Activated CD4-positive, alpha-beta T cell treated with anti-CD3 and anti-CD28 coated beads, Interleukin-2, amount 50 U/mL, for 16 hours (primary cell): Measurements from ENCODE around the gene GUCA2B.

Source experiments
- DNase-seq: peaks from one replicate; pipeline ENCODE4 v3.0.0-alpha.2; 2020

The GUCA2B gene

DNA sequence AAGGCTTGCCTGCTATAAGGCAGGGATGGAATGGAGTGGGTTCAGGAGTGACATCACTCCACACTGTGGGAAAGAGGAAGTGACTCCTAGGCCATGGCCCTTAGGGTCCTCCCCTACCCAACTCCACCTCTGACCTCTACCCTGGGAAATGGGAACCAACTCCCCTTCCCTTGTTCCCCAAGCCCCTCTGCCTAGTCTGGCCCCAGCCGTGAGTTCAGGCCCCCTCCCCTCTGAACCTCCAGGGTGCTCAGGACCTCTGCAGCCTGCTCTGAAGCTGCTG is 15.1 kb downstream of the GUCA2B start:
- no peak for DNase-seq

DNA sequence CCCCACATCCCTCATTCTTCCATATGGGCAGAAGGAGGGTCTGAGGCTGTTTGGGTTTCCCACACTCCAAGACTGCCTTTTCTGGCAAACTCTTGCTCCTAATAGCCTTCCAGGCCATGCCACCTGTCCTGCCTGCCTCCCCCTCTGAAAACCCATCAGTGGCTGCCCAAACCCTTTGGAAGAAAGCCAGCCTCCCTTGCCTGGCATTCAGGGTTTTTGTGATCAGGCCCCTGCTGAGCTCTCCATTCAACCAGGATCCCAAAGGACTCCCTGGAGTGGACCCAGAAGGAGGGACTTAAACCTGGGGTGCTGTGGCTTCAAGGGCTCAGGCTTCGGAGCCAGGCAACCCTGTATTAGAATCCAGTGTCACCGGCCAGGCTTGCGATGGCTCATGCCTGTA is 15.6 kb downstream of the GUCA2B start:
- DNase-seq: no peak

DNA sequence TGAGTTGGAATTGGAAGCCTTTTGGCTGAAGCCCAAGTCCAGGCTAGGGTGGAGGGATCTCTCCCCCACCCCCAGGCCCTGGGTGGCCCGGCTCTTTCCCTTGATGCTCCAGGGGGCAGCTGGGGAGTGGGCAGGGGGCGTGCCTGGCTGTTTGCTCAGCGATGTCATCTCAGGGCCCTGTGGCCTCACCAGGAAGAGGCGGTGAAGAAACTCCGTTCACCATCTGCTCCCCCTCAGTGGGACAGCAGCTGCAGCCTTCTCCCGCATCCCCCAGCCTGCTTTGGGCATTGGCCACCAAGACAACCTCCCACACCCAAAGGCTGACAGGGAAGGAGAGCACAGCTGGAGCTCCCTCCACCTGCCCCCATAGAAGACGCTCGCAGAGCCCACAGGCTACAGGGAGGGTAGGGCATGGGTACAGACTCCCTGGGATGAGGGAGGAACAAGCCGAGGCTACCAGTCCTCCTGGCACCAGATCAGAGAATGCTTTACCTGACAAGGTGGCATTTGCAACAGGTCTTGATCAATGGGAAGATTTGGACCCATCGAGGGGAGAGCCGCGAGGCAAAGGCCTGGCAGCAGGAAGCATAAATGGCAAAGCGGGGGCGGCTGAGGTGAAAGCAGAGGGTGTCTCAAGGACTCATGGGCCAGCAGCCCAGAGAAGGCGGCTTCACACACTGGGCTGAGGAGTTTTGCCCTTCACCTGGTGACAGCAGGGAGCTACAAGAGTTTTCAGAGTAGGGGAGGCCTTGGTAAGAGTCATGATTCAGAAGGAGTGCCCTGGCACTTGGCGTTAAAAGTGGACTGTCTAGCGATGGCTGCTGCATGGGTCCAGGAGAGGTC is 17.8 kb downstream of the GUCA2B start:
- DNase-seq: no peak

DNA sequence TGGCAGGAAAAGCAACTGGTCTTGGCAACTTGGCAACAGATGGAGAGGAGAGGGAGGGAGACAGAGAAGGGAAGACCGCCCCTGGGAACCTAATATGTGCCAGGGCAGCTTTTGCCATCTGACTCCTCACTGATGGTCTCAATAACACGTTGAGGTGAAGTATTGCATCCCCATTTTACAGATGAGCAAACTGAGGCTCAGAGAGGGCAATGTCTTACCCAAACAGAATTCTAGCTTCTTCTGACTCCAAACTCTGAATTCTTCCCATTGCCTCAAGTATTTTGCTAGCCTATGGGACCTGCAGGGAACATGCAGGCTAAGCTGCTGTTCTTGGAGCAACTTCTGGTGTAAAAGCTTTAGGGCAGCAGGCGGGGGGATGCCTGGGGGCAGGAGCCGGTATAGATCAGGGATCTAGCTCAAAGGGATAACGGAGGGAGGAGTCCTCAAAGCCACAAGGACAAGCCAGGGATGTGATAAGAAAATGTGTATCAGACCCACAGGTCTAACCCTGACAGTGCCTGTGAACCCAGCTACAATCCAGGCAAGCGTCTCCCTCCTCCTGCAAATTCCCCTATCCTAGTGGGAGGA is 18.6 kb downstream of the GUCA2B start:
- DNase-seq: no peak

DNA sequence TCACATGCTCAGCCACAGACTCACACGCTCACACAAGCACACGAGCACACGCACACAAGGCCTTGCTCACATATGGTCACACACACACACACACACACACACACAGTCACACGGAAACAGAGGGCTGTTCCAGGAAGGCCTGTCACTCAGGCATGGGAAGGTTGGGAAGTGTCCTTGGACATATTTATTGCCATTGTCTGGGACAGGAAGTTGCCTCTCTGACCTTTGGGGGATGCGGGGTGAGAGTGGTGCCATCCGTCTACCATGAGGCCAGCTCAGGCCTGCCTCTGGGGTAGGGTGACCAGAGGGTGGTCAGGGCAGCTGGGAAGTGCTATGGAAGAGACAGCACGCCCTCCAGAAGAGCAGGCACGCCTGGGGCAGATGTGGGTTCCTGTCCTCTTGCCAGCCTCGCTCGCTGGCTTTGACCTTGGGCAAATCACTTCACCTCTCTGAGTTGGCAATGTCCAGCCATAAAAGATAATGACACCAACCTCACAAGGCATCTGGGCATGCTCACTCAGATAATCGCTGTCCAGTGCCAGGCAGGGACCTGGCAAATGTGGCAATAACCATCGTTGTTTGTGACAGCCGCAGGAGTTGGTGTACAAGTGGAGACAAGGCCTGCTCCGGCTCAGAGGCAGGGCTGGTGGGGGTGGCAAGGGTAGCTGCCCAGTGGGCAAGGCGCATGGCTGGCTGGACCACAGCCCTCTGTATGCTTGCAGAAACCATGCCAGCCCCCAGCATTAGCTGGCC is 19.3 kb downstream of the GUCA2B start:
- DNase-seq: no peak

DNA sequence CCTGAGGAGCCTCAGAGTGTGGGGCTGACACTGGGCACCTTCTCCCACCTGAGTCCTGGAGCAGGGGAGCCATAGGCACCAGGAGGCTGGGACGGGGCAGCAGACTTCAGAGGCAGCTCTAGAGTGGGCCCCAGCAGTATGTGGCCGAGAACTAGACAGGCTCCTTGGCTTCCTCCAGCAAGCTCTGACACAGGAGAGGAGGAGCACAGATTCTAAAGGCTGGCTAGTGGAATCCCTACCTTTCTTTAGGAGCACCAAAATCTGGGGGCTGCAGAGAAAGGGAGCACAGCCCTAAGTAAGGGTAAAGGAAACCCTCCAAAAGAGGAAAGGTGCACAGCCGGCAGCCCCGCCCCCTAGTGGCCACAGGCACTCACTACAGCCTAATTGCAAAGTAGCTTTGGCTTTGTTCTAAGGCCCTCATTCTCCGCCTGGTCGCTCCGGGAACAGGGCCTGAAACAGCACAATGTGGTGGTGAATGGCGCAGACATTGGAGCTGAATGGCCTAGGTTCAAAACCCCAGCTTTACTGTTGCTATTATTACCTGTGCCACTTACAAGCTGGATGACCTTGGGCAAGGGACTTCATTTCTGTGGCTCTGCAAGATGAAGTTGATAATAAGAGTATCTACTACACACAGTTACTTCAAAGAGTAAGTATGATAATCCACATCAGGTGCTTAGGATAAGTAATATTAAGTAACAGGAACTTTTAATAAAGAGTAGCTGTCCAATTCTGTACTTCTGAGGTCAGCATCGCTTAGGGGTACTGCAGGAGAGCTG is 20.1 kb downstream of the GUCA2B start:
- peak; percentile 57 for DNase-seq

DNA sequence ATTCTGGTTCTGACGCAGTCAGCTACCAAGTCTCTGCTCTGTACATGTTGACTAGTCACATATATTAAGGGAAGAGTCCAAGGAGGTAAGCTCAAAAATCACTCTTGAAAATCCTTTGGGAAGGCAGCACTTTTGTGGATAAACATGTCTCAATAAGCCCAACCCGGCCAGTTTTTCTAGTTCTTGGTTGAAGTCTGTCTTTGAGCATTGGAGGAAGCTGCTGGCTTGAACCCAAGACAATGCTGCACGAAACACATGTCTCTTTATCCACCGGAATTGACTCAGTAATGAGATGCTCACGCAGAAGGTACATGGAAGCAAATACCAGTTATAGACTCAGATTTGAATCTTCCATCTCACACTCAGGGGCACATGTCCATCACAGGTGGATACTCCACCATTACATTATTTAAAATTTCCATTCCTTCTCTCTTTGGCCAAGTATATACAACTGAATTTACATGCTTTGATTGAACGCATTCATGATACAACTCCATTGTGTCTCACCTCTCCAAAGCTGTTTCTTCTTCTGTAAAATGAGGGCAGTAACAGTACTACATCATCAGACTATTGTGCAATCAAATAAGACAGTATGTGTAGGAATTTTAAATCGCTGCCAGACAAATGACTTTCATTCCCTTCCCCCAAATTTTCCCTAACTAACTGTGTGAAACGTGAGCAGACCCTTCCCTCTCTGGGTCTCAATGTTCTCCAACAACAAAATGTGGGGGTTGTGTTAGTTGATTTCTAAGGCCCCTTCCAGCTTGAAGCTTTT is 20.9 kb downstream of the GUCA2B start:
- no peak for DNase-seq

DNA sequence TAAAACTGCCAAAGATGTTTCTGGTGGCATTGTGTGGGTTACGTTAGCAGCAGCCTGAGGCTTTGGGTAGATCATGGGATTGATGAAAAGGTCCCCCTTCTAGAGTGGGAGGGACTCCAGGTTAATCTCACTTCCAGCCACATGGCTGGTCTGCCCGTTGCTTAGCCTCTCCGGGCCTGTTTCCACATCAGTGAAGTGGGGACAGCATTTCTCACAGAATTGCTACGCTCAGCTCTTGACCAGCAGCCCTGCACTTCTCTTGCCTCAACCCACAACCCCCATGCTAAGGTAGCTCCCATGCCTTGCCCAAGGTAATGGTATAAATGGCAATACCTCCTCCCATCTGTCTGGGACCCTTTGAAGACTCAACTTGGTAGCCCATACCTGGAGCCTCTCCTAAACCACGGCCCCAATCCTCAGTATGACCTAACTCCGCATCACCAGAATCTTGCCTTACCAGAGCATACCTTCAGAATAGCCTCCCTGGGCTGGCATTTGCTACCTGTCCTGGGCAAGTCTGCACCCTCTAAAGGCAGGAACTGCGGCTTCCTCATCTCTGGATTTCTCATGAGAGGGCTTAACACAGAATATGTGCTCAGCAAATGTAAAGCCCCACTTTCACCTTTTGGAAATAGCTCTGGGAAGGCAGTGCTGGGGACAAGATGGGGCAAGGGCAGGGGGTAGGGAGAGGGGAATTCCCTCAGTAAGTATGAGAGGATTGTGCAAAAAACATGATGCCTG is 22.3 kb downstream of the GUCA2B start:
- DNase-seq: no peak

DNA sequence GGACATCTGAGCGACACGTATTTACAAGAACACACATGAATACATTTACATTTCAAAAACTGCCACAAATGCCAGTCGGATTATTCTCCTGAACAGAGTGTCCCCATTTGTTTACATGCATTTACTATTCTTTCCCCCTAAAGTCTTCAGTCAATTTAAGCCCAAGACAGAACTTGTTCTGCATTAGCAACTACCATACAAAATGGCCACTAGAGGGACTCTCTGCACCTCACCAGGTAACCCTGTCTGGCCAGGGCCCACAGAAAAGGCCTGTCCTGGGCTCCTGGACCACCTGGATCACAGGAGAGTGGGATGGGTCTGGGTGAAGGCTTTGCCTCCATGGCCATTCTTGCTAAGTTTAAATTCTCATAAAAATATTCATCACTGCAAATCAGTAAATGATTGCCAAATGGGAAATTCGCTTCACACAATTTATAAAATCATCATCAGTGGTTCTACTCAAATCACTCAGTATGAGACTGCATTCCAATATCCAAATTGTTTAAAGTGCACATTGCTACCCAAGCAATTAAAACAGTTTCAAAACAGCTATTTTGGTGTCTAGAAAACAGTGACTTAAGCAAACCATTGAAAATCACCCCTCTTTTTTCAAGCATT is 23.8 kb downstream of the GUCA2B start:
- DNase-seq: peak; percentile 38

DNA sequence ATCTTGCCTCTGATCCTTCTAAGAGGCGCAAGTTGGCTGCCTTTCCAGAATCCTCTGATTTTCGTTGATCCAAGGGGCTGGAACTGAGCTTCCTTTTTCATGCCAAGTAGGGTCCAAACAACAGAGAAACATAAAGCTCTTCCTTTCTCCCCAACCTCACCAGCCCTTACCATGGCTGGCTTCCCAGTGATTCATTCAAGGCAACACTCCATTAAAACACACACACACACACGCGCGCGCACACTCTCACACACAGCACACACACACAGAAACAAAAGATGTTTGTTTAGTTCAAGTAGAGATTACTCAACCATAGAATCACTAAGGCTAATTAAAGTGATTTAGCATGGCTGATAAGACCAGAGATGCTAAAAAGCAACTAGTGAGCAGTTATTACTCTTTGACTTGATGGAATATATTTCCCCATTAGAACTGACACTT is 24.4 kb downstream of the GUCA2B start:
- DNase-seq: no peak

DNA sequence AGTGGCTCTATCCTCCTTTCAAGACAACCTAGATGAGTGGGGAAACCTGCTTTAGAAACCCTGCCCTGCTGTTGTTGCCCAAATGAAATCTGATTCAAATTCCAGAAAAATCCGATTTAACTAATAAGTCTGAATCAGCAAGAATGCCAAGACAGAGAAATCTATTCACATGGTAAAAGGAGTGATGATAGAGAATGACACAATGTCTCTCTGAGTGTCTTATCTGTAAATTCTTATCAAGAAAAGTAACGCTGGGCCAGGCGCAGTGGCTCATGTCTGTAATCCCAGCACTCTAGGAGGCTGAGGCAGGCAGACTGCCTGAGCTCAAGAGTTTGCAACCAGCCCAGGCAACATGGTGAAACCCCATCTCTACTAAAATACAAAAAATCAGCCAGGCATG is 25.0 kb downstream of the GUCA2B start:
- no peak for DNase-seq

DNA sequence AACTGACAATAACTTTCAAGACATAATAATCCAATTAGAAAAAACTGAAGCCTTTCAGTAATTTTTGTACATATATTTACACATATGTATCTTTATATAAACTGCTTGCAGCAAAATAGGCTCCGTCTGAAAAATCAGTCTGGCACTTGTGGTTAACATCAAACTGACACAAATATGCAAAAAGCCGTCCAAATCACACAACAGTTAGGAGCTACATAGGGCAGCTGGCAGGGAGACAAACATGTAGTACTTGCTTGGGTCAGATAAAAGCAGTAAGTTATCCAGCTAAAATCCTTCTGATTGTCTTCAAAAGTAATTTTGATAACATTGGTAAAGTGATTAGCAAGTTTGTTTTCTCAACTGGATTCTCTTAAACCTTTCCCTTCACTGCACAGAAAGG is 26.1 kb downstream of the GUCA2B start:
- no peak for DNase-seq

DNA sequence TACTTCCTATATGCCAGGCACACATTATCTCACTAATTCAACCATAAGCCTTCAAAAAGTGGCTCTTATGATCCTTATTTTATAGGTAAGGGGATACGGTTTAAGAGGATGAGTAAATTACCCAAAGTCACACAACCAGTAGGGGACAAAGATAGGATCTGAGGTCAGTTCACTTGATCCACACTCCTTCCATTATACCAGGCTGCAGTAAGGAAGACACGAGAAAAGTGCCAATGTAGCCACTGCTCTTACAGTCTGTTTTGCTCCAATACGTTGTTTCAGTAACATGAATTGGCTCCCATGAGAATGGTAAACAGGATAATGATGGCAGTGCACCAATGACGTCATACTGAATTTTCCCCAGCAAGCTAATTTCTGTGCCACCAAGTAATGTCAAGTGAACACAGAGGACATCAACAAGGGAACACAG is 26.7 kb downstream of the GUCA2B start:
- no peak for DNase-seq

DNA sequence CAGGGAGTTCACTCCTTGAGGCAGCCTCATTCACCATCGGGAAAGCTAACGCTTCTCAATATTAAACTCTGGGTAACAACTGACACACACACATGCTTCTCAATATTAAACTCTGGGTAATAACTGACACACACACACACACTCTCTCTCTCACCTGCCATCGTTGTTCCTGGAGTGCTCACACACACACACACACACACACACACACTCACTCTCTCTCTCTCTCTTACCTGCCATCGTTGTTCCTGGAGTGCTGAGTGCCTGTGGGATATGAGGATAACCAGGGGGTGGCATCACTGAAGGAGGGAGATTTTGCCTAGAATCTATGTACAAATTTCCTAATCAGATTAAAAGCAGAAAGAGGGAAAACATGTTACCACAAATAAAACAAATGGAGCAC is 28.5 kb downstream of the GUCA2B start:
- DNase-seq: no peak

DNA sequence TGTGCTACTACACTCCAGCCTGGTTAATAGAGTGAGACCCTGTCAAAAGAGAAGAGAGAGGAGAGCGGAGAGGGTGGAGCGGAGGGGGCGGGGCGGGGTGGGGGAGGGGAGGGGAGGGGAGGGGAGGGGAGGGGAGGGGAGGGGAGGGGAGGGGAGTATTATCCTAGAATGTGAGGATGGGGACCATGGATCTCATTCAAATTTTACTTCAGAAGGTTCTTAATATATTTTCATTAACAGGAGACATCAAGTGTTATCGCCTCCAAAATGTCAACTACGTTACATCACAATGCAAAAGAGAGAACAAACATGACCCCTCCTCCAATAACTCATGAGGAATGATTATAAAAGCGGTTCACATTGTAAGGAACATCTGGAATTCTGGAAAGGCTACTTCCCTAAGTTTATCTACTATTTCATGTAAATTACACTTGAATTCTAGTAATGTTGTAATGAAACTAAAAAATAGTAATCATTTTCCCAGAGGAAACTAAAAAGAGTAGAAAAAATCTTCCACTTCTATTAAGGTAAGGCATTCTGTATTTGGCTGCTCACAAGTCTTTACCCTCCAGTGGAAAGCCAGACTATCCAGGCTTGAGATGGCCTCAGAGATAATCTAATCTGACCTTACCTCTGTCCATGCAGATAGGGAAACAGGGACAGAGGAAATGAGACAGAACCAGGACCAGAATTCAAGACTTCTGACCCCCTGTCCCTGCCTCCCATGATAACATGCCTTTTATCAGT is 30.2 kb downstream of the GUCA2B start:
- DNase-seq: no peak

DNA sequence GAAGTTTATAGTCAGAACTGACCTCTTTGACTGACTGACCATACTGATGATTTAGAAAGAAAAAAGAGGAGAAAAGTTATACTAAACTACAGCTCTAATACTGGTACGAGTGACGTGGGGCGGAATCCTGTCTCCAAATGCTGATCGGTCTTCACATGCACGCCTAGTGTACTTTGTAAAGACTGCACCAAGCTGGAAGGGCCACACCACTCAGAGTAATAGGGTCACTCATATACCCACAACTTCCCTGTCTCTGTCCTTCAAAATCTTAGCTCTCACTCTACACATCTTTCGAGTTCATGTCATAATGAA is 30.7 kb downstream of the GUCA2B start:
- no peak for DNase-seq

DNA sequence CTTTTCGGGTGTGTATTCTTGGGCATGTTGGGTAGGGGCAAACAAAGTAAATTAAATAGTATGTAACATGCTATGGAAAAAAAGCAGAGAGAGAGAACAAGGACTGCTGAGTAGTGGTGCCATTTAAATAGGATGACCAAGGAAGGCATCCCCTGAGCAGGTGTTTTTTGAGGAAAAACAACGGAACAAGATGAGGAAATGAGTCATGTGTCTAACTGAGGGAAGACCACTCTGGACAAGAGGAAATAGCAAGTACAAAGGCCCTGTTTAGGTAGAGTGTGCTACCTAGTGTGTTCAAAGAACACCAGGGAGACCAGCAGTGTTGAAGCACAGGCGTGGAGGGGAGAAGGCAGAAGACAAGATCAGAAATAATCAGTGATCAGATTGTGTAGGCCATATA is 31.4 kb downstream of the GUCA2B start:
- DNase-seq: no peak

DNA sequence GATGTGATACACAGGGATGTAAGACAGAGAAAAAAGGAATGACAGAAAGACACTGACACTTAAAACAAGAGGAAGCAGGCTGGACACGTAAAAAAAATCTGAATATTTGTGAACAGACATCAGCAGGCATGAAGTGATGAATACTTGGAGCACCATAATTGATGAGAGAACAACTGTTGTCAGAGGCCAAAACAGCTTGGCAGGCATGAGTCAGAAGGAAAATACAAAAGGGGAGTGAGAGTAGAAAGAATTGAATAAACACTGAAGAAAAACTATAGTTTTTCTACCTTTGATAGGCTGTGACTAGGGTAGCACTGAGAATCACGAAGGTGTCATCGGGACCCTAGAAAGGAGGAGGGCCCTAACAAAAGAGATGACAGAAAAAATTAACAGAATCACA is 32.9 kb downstream of the GUCA2B start:
- DNase-seq: peak; percentile 28

DNA sequence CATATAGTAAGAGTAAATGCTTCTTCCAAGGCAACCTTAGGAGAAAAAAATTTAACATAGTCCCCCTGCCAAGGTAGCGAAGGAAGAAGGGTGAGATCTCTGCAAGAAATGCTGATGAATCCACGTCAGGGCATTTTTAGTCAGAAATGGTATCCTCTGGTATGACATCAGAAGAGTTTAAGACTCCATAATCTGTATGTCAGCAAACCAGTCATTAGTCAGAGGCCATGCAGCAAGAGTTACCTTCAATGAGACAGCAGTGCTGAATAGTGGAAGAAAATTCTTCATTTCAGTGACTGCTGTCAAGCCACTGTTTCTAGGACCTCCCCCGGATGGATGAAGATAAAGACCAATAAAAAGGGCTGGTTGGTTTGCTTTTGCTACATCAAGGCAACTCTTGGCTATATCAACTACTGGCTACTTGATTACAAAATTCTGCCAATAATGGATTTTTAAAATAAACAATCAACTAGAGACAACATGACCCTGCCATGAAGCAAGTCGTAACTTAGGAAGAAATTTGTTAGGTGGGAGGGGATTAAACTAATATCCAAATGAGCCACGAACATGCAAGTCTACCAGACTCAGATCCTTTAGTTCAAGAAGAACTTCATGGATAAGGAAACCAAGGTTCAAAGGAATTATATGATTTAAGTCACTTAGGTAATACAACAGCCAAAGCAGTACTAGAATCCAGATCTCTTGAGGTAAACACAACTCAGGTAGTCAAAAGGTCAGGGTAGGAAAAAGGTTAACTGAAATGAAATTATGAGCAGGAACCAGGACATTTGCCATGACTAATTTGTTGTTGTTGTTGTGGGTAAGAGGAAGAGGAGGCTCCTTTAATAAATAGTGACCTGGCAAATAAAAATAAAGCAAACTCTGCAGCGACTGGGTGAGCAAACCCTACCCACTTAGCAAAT is 37.0 kb downstream of the GUCA2B start:
- no peak for DNase-seq

DNA sequence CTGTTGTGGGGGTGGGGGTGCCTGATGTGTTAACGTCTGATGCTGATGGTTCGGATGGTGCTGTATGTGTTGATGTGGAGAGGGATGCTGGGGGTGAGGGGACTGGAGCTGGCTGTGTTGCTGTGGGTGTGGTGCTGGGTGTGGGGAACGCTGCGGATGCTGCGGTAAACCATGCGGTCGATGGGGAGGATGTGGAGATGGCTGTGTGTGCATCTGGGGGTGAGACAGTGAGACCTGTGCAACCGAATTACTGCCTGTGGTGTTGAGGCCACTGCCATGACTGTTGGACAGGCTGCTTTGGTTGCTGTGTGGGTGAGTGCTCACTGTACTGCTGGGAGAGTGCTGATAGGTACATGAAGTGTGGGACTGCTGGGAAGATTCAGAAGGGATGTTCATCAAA is 38.1 kb downstream of the GUCA2B start:
- no peak for DNase-seq
